ENCODE data around the gene KCNMA1.

DNA sequence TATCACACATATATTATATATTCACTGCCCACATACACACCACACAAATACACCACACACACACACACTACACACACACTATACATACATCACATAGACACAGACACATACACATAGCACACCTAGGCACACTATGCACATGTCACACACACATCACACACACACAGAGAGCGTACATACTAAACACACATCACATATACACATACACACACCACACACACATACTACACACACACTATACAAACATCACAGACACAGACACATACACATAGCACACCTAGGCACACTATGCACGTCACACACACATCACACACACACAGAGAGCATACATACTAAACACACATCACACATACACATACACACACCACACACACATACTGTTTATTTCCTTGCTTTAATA lies 165.5 kb downstream of the KCNMA1 start:
- TF ChIP-seq TAF1 (IDR thresholded peaks at IDR 0.05; ENCODE audit: low read depth) = no peak
- TF ChIP-seq, protein P1, sequence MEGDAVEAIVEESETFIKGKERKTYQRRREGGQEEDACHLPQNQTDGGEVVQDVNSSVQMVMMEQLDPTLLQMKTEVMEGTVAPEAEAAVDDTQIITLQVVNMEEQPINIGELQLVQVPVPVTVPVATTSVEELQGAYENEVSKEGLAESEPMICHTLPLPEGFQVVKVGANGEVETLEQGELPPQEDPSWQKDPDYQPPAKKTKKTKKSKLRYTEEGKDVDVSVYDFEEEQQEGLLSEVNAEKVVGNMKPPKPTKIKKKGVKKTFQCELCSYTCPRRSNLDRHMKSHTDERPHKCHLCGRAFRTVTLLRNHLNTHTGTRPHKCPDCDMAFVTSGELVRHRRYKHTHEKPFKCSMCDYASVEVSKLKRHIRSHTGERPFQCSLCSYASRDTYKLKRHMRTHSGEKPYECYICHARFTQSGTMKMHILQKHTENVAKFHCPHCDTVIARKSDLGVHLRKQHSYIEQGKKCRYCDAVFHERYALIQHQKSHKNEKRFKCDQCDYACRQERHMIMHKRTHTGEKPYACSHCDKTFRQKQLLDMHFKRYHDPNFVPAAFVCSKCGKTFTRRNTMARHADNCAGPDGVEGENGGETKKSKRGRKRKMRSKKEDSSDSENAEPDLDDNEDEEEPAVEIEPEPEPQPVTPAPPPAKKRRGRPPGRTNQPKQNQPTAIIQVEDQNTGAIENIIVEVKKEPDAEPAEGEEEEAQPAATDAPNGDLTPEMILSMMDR (IDR thresholded peaks at IDR 0.05; ENCODE audit: poor library complexity, severe bottlenecking) = no peak
- TF ChIP-seq POLR2AphosphoS5 (IDR thresholded peaks at IDR 0.05) = no peak
- no peak for TF ChIP-seq MXI1 (conservative IDR thresholded peaks at IDR 0.05; ENCODE audit: poor library complexity, severe bottlenecking)
- no peak for TF ChIP-seq EZH2 (IDR thresholded peaks at IDR 0.05; ENCODE audit: borderline replicate concordance, insufficient read depth, low read length, poor library complexity, severe bottlenecking)

Measured in neural cell (in vitro differentiated cells).